Subcutaneous adipose tissue (tissue), 4 donors: Measurements from ENCODE around the gene UNC5B. TPM values are rescaled to one million over a fixed set of nuclear protein-coding genes. Genes with fewer than 3 reads are reported as not detected.

Experiments
- CTCF ChIP-seq: fragments of 450-650 bp; IDR thresholded peaks from one replicate; pipeline ENCODE4 v1.5.1; 2016; ENCODE audit warnings: low read depth, mild to moderate bottlenecking, control low read depth, antibody characterized with exemption, moderate library complexity
- total RNA-seq, 4 donors: library from RNA; depleted of rRNA; stranded (reverse); fragments of >200 nt; gene quantifications; one replicate each; pipeline ENCODE4 v1.1.0, GENCODE V29; 2016

Gene UNC5B
- total RNA-seq, 4 donors from 2014 or later, result 0.22 to 1.1 (median 0.91) TPM

GRCh38 chr10:71223347-71224058 lies 11.1 kb downstream of the UNC5B start:
- no peak for TF ChIP-seq CTCF

- no peak for TF ChIP-seq CTCF
These were observed 13.1 kb downstream of the UNC5B start for GRCh38 chr10:71225291-71226058.

- no peak for TF ChIP-seq CTCF
These were observed 16.7 kb downstream of the UNC5B start for GRCh38 chr10:71228875-71229675.

- TF ChIP-seq CTCF, result no peak
These were observed 17.6 kb downstream of the UNC5B start for GRCh38 chr10:71229726-71230655.

GRCh38 chr10:71230656-71231025 lies 18.3 kb downstream of the UNC5B start:
- TF ChIP-seq CTCF, result no peak

- TF ChIP-seq CTCF, result no peak
These were observed 18.8 kb downstream of the UNC5B start for GRCh38 chr10:71231206-71231605.
